ENCODE results near the gene EIF3F.

The EIF3F gene

GRCh38 chr11:8045839-8046238, 58.7 kb downstream of the EIF3F start:
- Histone ChIP-seq H3K9ac (no peak overlapping the region), H4K20me1 (ENCODE audit: insufficient read depth) (no peaks in the 10 kb centered on the region), H2AFZ (ENCODE audit: low read depth) (no peak overlapping the region), H3K4me2 (no peak overlapping the region), H3K4me3 (IDR thresholded peaks at IDR 0.05; ENCODE audit: insufficient read depth, low read depth, low read length) (no peak overlapping the region), H3K36me3 (ENCODE audit: insufficient read depth) (no peaks in the 10 kb centered on the region), H3K27ac (no peak overlapping the region), H3K79me2 (ENCODE audit: insufficient read depth, low read depth) (no peaks in the 10 kb centered on the region), H3K4me1 (ENCODE audit: low read depth, poor library complexity, severe bottlenecking) (no peaks in the 10 kb centered on the region), H3K27me3 (ENCODE audit: insufficient read depth, low read depth) (no peaks in the 10 kb centered on the region)
- no peak for TF ChIP-seq CTCF (conservative IDR thresholded peaks at IDR 0.05; ENCODE audit: low read depth, low read length)

DNA sequence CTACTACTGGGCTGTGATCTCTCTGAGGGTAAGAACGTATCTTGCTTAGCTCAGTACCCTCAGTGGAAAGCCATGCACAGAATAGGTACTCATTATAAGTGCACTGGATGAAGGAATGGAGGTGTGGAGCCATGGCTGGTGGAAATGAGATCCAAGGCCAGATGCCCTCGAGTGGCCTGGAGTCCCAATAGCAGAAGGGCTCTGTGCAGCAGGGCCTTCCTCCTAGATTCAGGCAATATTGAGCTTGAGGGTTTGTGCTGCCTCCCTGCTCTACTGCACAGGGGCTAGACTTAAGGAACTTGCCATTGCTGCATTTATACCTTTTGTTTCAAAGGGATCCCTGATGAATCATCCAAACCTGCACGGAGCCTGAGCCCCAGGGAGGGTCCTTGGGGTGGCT, 60.2 kb downstream of the EIF3F start:
- Histone ChIP-seq H4K20me1 (ENCODE audit: insufficient read depth) (no peaks in the 10 kb centered on the region), H3K27me3 (ENCODE audit: insufficient read depth, low read depth) (no peaks in the 10 kb centered on the region), H3K27ac (no peak overlapping the region), H3K79me2 (ENCODE audit: insufficient read depth, low read depth) (no peaks in the 10 kb centered on the region), H3K9ac (no peak overlapping the region), H3K4me3 (IDR thresholded peaks at IDR 0.05; ENCODE audit: insufficient read depth, low read depth, low read length) (no peak overlapping the region), H3K4me2 (no peak overlapping the region), H3K36me3 (ENCODE audit: insufficient read depth) (no peaks in the 10 kb centered on the region), H2AFZ (ENCODE audit: low read depth) (no peak overlapping the region), H3K4me1 (ENCODE audit: low read depth, poor library complexity, severe bottlenecking) (no peaks in the 10 kb centered on the region)
- TF ChIP-seq CTCF (conservative IDR thresholded peaks at IDR 0.05; ENCODE audit: low read depth, low read length) = no peak

GRCh38 chr11:8049084-8049483, 61.9 kb downstream of the EIF3F start:
- Histone ChIP-seq H4K20me1 (ENCODE audit: insufficient read depth) (no peaks in the 10 kb centered on the region), H3K27me3 (ENCODE audit: insufficient read depth, low read depth) (no peaks in the 10 kb centered on the region)
- no peak for TF ChIP-seq CTCF (conservative IDR thresholded peaks at IDR 0.05; ENCODE audit: low read depth, low read length)

More at GRCh38 chr11:8049084-8049483, 61.9 kb downstream of the EIF3F start:
- Histone ChIP-seq H3K4me1 (ENCODE audit: low read depth, poor library complexity, severe bottlenecking) (no peaks in the 10 kb centered on the region), H3K9ac (no peak overlapping the region), H2AFZ (ENCODE audit: low read depth) (no peak overlapping the region), H3K4me3 (IDR thresholded peaks at IDR 0.05; ENCODE audit: insufficient read depth, low read depth, low read length) (no peak overlapping the region), H3K36me3 (ENCODE audit: insufficient read depth) (no peaks in the 10 kb centered on the region), H3K79me2 (ENCODE audit: insufficient read depth, low read depth) (no peaks in the 10 kb centered on the region), H3K4me2 (no peak overlapping the region), H3K27ac (no peak overlapping the region)

Measured in KMS-11 (cell line).